GM15510 (cell line): Measurements from ENCODE around the gene CDK5RAP2.

Experiments used
- POLR2A ChIP-seq: IDR thresholded peaks from 3 replicates; pipeline ENCODE4 v1.6.1; 2011; ENCODE audit warnings: borderline replicate concordance; ENCODE audit not compliant: insufficient read length; ENCODE audit errors: extremely low read depth

CDK5RAP2 gene

DNA sequence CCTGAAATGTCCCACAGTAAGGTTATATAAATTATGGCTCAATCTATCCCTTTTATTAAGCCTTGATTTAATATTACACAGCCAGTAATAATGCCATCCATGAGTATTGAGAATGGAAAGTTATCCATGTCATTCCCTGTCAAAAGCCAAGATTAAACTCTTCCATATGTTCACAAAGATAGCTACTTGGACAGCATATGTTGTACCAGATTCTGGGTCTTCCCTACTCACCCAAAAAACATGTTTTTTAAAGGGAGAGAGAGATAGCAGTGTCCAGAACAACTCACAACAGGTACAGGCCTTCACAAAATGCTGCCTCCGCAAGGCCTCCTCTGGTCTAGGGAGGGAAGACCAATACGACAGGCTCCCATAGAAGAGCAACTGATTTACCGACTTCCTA, 15.4 kb downstream of the CDK5RAP2 start:
- TF ChIP-seq POLR2A: no peak

DNA sequence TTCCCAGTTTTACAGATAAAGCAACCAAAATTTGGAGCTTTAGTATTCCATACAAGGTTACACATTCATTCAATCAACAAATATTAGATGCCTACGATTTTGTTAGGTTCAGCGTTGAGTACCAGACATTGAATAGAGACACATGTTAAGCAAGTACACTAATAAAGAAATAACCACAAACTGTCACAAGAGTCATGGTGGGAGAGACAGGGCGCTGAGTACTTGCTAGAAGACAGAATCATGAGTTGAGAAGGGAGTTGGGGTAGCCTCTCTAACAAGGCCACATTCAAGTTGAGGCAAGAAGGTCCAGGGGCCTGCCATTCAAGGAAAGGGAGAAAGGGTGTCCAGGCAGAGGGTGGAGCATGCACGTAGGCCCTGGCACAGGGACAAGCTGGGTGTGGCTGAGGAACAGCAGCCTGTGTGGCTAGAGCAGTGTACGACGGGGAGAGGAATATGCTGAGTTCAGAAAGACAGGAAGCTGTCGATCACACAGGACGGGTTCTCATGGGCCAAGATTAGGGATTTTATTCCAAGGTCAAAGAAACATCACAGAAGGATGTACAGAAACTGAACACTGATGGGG, 17.0 kb downstream of the CDK5RAP2 start:
- no peak for TF ChIP-seq POLR2A

DNA sequence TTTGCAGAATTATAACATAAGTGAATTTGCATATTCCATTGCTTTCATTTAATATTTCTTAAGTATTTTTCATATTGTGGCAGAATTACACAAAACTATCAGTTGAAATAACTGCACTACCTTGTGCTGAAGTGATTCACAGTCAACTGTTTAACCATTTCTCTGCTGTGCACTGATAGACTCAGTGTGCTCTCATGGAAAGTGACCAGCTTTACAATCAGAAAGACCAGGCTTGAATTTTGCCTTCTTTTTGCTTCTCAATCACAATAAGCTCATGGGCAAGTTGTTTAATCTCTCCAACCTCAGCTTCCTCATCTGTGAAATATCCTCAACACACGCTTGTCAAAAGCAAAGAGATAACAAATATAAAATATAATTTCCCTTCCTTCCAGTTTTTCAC, 18.3 kb downstream of the CDK5RAP2 start:
- no peak for TF ChIP-seq POLR2A

DNA sequence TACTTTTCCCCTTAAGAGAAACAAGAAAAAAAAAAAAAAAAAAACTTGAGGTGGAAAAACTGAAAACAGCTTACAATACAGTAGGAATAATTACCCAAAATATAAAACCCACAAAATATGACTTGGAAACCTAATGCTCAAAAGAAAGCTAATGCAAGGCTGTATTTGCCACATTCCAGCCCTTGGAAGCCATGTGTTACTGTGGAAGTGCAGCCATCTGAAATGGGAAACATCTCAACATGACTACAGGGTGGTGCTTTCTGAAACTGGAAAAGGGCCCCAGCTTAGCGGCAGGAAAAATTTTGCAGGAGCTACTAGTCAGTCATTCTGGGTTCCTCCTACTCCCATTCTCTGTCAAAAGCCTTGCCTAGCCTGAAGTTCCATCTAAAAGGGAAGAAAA, 20.4 kb downstream of the CDK5RAP2 start:
- TF ChIP-seq POLR2A: no peak

DNA sequence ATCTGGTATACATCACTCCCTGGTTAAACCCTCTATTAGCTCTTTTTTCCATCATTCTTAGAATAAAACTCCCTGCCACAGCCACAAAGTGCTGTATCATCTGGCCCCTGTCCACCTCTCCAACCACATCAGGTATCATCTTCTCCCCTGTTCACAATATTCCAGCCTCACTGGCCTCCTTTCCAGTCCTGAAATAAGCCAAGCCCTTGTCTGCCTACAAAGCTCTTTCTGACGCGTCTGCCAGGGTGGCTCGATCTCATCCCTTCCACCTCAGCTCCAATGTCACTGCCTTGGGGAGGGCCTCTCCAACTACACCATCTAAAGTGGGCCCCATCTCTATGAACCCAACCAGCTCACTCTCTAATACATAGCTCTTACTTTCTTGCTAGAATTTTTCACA, 21.5 kb downstream of the CDK5RAP2 start:
- no peak for TF ChIP-seq POLR2A

DNA sequence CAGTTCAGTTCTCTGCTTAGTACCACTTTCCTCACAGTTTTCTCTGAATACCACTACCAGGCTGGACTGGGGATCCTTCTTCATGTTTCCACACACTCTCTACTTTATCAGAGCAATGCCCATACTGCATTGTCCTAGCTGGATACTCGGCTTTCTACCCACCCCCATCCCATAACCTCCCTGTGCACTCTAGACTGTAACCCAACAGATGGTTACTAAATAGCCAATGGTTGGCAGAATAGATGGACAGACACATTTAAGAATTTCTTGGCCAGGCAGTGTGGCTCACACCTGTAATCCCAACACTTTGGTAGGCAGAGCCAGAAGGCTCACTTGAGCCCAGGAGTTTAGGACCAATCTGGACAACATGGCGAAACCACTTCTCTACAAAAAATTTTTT, 22.8 kb downstream of the CDK5RAP2 start:
- no peak for TF ChIP-seq POLR2A

DNA sequence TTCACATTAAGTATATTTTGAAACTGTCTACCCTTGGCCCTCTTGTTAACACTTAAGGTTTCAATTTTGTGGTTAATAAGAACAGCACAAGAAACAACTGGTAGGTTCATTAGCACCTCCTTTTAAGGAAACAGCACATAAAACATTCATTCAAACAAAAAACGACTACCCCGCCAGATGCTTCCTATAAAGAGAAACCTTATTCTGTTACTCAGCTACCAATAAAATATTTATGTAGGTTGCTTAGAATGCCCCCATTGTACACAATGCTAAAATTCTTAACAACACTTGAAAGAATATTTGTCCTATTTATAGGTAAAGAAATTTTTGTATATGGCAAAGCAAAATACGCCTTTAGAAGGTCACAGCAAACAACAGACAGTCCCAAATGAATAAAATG, 23.2 kb downstream of the CDK5RAP2 start:
- no peak for TF ChIP-seq POLR2A

GRCh38 chr9:120555839-120556238, 24.1 kb downstream of the CDK5RAP2 start:
- TF ChIP-seq POLR2A: no peak

DNA sequence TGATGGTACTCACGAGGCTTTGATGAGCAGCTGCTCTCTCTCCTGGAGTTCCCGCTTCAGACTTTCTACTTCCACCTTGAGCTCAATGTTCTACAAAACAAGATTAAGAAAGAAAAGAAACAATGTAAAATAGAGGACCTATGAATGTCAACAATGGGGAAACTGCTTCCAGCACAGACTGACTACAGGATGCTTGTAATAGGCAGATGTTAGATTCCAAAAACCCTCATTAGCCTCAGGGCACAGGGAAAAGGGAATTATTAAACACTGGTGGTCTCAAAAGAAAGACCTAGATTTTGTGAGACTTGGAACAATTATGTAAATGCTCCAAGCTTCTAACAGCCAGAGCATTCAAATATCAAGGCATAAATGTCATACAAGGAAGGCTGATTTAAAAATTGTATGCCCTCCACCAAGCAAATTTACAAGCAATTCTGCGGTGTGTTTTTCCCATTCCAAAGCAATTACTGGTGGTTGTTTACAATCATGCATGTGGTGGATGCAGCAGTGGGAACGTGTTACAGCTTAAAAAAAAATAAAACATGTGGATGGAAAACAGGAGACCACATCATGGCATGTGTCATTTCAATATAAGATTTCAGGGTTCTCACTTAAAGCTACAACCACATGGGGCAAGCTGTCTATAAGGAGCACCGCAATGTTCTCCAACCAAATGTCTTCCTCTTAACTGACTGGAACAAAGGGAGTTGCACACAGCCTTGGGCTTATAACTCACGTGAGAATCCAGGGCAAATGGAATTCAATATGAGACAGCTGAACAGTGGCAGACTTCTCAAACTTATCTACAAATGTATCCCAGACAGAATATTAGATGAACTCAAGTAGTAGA, 34.0 kb downstream of the CDK5RAP2 start:
- TF ChIP-seq POLR2A: no peak

DNA sequence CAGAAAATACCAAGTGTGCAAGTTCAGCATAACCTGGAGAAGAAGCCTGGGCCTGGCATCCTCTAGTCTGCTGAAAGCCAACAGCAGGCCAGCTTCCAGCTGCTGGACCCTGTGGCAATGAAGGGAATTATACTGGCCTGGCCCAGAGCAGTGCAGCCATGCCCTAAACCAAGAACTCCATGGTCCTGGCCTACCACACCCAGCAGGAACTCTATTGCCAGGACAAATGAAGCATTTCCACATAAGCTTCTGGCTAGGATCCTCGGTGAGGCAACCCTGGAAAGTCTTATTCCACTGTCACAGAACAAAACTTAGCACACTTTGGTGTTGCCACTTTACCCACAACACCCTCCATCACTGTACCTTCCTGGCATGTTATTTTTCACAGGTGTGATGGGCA, 35.5 kb downstream of the CDK5RAP2 start:
- no peak for TF ChIP-seq POLR2A

GRCh38 chr9:120542701-120543490, 37.1 kb downstream of the CDK5RAP2 start:
- TF ChIP-seq POLR2A: no peak

GRCh38 chr9:120541921-120542320, 38.0 kb downstream of the CDK5RAP2 start:
- TF ChIP-seq POLR2A: no peak

- no peak for TF ChIP-seq POLR2A
These were observed 40.0 kb downstream of the CDK5RAP2 start for GRCh38 chr9:120539951-120540350.

- no peak for TF ChIP-seq POLR2A
These were observed 41.6 kb downstream of the CDK5RAP2 start for GRCh38 chr9:120538339-120538738.

- no peak for TF ChIP-seq POLR2A
These were observed 42.9 kb downstream of the CDK5RAP2 start for GRCh38 chr9:120536949-120537640.
